ENCODE results near the gene IFITM10.

The IFITM10 gene

GRCh38 chr11:1754376-1755150 lies 4.2 kb upstream of the IFITM10 start:
- no peak for TF ChIP-seq CTCF (IDR thresholded peaks at IDR 0.05)

GRCh38 chr11:1753929-1754305 lies 3.5 kb upstream of the IFITM10 start:
- TF ChIP-seq CTCF (IDR thresholded peaks at IDR 0.05): no peak

GRCh38 chr11:1753229-1753928 lies 3.0 kb upstream of the IFITM10 start:
- no peak for TF ChIP-seq CTCF (IDR thresholded peaks at IDR 0.05)

GRCh38 chr11:1752907-1753228 lies 2.5 kb upstream of the IFITM10 start:
- no peak for TF ChIP-seq CTCF (IDR thresholded peaks at IDR 0.05)

GRCh38 chr11:1751999-1752906 lies 1.9 kb upstream of the IFITM10 start:
- no peak for TF ChIP-seq CTCF (IDR thresholded peaks at IDR 0.05)

- TF ChIP-seq CTCF (IDR thresholded peaks at IDR 0.05): no peak
Observed at GRCh38 chr11:1751531-1751921, 1.1 kb upstream of the IFITM10 start.

- TF ChIP-seq CTCF (IDR thresholded peaks at IDR 0.05): no peak
Observed at GRCh38 chr11:1750840-1751530, 590 bp upstream of the IFITM10 start.
